Measurements from ENCODE around the gene DOCK3.
"Not testable (repeated sequence)": the region's sequence is repeated elsewhere in the genome, so short reads cannot be mapped to it uniquely, and the experiment has no call there.

Gene DOCK3

DNA sequence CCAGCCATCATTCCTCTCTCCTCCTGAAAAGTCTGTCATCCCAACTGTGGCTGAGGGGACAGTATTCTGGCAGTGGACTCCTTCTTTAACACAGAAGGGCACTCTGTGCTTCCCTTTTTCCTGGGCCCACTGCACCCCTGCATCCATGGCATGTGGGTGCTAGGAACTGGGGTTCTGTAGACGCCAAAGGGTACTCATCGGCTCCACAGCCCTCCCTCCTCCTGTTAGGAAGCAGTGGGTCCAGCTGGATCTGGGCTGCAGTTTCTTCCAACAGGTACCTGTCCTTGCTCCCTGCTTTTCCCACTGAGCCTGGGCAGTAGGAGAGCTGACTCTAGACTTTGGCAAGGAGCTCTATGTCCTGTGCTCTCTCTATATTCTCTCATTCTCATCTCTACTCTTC lies 704.0 kb downstream of the DOCK3 start:
- DNase-seq: no peak

DNA sequence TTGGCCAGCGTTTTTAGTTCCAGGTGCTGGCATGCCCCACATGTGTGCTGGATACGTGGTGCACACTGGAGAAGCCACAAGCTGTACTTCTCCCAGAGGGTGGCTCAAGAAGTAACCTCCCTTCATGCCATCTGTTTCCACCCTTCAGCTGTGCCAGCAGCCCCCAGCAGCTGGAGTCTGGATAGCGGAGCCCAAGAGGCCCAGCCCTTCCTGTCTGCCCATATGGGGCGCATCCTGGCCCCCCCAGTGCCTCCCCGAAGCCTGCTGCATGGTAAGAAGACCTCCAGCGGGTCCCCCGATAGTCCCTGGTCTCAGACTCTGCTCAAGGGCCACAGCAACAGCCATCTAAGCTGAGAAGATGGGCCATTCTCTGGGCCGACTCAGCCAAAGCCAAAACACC lies 704.6 kb downstream of the DOCK3 start:
- no peak for DNase-seq

DNA sequence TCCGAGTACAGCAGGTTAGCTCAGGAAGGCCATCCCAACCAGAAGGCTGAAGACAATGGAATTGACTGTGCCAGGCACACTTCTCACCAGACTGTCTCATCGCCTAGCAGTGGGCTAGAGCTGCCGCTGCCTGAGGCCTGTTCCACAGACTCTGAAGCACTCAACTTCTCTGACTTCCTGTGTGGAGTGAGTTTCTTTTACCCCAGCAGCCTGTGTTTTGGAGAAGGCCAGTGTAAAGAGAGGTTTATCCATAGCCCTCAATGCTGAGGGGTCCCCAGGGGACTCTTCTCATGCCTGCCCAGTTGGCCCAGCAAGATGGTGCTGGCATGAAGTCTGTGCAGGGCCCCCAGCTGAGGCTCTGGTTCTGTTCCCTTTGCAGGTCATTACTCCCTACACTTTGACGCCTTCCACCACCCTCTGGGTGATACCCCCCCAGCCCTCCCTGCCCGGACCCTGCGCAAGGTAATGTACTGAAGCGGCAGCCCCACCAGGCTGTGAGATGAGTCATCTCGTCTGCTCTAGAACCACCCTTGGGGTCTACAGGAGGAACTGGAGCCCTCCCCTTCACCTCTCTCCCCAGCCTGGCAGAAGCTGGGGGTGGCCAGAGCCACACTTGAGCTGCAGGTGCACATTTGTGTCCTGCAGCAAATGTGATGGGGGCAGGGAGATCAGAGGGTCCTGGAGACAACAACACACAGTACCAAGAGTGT lies 705.2 kb downstream of the DOCK3 start:
- no peak for DNase-seq

DNA sequence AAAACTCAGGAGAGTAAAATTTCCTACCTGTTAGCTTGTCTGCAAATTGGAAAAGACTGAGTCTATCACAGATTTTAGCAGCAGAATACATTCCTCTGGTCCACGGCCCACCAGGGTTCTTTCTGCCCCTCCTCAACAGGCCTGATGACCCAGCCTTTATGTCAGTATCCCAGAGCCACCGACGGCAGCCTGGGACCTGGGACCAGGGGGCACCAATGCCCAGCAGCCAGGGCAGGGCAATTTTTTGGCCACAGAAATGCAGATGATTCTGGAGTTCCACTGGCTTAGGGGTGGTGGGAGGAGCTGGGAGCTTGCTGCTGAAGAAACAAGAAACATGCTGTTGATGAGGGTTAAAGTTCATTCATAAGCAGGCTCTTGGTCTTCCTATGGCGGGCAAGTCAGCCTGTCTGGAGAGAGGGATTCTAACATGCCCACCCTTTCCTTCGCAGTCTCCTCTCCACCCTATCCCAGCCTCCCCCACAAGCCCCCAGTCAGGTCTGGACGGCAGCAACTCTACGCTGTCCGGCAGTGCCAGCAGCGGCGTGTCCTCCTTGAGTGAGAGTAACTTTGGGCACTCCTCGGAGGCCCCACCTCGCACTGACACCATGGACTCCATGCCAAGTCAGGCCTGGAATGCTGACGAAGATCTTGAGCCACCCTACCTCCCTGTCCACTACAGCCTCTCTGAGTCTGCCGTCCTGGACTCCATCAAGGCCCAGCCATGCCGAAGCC lies 706.0 kb downstream of the DOCK3 start:
- no peak for DNase-seq

DNA sequence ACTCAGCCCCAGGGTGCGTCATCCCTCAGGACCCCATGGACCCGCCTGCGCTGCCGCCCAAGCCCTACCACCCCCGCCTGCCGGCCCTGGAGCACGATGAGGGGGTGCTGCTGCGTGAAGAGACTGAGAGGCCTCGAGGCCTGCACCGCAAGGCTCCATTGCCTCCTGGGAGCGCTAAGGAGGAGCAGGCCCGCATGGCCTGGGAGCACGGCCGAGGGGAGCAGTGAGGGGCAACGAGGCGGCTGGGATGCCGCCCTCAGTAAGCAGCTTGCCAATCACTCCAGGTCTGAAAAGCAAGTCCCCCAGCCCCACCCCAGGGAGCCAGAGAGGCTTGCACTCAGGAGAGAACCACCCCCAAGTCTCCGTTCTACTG lies 706.6 kb downstream of the DOCK3 start:
- no peak for DNase-seq

DNA sequence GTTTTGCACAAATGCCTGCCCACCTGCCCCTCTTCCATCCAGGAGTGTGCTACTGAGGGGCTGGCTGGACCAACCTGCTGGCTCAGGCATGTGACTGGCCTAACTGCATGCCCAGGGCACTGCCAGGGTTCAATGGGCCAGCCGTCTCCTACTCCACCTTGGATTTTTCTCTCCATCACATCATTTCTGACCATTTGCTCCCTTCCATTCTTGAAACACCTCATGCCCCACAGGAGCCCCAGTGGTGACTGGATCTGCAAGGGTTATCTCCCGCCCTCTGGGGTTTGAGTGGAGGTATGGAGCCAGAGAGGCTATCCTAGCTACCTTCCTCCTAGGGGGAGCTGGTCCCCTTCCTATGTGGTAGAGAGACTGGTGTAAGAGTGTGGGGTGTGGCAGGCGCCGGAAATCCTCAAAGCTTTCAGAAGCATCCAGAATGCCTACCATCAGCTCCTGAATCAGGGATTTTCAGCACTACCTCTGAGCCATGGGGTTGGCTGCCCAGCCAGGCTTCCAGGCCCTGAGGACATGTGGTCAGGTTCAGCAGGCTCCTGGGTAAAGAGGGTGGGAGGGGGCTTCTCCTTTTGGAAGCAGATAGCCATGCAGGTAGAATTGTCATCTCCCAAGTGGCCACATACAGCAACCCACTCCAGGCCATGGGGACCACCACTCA lies 707.5 kb downstream of the DOCK3 start:
- DNase-seq: no peak

DNA sequence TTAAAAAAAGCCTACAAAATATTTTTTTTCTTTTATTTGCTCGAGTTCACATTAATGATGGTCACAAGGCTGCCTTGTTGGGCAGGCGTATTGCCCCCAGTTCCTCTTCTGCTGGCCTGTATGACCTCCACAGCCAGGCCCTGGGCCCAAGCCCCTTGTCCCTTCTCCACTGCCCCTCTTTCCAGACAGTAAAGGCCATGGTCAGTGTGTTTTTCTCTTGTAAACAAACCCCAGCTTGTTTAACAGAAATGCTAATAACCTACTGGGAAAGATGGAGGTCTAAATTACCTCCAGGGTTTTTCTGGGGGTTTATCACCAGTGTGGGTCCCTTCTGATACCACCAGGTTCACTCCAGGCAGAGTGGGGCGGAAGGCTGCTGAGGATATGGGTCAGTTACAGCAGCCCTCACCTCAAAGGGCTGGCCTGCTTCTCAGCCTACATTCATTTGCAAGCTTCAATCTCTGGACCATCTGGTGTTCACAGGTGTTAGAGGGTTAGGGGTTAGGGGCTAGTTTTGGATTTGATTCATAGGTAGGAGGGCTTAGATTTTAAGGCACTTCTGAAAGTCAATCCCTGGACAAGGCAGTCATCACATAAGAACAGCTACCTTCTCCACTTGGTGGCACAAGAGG lies 708.3 kb downstream of the DOCK3 start:
- no peak for DNase-seq

DNA sequence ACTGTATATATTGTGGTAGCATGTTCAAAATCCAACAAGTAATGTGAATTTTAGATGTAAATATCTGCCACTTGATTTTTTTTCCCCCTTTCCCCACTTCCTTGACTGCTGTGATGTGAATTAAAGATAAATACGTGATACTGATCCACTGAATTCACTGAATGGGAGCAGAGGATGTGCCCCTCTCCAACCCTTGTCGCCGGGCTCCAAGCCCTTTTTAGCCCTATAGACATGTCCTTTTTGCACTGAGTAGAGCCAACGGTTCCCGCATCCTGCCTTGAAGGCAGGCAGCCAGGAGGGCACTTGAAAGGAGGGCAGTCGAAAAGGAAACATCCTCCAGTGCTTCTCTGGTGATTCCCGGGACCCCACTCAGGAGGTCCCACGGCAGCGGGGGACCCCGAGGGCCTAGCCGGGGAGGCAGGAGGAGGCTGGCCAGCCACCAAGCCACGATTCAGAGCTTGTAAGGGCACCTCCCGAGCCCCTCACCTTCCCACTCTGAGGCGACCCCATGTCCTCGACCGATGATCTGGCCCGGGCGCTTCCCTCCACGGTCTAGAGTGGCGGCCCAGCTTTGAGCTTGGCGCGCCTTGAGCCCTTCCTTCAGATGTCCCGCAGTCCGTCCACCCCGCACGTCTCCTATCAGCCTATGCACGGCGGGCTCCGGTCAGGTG lies 709.5 kb downstream of the DOCK3 start:
- DNase-seq: peak in 2 of 3 donors; percentile 31 to 50

DNA sequence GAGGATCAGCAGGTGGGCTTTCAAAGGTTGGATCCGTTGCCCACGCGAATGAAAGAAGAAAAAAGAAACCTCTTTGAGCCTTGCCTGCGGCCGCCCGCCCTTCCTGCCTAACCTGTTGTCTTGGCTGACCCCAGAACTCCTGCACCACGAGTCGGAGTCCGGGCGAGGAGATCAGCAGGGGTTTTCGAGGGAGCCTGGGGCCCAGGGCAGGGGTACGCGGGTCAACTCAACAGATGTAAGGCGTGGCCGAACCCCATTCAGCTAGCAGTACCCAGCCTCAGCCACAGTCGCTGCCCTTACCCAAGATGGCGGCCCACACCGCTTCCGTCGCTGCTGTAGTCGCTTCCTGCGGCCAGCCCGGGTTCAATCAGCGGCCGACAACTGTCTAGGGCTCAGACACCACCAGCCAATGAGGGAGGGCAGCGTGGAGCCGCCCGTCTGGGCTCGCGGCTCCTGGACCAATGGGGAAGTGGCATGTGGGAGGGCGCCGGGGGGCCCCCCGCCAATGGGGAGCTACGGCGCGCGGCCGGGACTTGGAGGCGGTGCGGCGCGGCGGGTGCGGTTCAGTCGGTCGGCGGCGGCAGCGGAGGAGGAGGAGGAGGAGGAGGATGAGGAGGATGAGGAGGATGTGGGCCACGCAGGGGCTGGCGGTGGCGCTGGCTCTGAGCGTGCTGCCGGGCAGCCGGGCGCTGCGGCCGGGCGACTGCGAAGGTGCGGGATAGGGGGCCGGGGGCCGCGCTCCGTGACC lies 710.2 kb downstream of the DOCK3 start, which contains the start of gene MANF:
TSS of gene MANF (plus strand) at position 566 of the 748 bp plus-strand sequence. CDS start at position 618, 52 bp downstream.
- DNase-seq: peak; percentile 98

DNA sequence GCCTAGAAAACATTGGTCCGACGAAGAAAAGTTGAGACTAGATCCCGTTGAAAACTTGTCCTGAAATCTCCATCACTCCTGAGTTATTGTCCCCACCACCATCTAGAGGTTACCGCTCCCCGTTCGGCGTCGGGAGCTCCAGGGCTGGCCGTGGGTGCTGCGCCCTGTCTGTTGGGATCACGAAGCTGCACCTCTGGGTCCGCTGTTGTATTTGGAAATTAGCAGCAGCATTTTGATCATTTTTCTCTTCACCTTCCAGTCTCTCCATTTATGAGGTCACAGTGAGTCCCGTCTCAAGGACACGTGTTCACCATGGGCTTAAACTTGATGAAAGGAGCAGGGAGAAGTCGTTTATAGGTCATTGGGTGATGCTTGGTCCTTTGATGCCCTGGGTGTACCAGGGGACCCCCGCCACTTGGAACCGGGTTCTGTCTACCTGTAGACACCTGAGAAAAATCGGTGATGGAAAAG lies 710.9 kb downstream of the DOCK3 start:
- peak in 2 of 3 donors; percentile 17 to 30 for DNase-seq

DNA sequence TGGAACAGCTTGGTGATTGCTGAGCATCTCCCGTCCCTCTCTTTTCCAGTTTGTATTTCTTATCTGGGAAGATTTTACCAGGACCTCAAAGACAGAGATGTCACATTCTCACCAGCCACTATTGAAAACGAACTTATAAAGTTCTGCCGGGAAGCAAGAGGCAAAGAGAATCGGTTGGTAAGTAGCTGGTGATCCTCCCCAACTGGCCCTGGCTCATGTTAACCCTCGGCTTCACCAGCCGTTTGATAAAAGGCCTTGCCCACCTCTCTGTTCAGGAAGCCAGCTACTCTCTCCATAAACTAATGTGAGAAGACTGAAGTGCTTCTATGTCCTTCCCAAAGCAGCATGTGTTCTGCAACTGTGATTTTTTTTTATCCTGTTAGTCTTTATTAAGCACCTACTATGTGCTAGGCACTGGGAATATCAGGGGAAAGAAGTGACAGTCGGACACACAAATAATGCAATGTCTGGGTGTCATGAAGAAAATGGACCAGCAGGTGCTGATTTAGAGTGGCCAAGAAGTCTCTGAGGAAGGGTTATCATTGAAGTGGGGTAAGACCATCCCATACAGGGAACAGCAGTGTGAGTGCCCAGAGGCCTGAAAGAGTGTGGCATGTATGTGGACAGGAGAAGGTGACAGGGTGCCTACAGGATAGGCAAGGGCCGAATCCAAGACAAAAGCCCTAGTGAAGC lies 711.6 kb downstream of the DOCK3 start:
- no peak for DNase-seq

DNA sequence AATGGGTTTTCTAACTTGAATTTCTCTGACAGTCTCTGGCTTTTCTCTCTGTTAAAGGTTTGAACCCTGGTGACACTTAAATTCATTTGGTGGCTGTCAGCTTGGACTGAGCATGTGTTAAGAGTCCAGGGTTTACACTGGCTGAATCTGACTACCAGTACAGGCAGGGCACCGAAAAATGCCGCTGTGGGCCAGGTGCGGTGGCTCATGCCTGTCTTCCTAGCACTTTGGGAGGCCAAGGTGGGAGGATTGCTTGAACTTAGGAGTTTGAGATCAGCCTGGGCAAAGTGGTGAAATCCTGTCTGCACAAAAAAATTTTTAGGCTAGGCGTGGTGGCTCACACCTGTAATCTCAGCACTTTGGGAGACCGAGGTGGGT lies 712.1 kb downstream of the DOCK3 start:
- no peak for DNase-seq

DNA sequence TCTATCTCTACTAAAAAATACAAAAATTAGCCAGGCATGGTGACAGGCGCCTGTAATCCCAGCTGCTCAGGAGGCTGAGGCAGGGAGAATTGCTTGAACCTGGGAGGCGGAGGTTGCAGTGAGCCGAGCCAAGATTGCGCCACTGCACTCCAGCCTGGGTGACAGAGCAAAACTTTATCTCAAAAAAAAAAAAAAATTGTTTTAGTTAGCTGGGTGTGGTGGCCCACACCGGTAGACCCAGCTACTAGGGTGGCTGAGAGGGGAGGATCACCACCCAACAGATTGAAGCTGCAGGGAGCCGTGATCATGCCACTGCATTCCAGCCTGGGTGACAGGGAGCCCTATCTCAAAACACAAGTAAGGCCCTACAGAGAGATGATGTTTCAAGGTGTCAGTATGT lies 712.6 kb downstream of the DOCK3 start:
- DNase-seq: not testable (repeated sequence)

DNA sequence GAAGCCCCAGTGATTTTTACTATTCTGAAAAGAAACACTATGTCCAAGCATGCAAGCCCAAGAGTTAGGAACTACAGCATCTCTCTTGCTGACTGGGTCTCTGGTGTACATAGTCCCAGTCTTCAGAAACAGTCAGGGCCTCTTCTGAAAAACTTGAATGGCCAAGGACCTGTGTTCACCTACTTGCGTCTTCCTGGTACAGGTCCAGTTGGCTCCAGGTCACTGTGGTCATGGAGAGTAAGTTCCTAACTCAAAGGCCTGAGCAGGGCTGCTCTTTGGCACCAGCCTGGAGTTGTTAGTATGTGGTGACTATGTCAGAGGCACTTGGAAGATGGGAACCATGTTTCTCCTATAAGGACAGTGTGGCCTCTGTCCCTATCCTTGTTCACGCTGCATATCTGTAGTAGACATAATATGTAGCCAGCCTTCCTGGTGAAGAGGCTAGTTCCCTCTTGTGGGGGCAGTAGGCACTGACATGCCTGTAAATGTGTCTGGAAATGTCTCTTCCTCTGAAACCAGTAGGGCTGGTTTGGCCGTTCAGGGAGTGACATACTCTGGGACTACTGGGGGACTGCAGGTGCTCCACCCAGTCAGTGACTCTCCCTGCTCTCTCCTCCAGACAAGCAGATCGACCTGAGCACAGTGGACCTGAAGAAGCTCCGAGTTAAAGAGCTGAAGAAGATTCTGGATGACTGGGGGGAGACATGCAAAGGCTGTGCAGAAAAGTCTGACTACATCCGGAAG lies 713.7 kb downstream of the DOCK3 start:
- DNase-seq: peak in 2 of 3 donors; percentile 32 to 34

DNA sequence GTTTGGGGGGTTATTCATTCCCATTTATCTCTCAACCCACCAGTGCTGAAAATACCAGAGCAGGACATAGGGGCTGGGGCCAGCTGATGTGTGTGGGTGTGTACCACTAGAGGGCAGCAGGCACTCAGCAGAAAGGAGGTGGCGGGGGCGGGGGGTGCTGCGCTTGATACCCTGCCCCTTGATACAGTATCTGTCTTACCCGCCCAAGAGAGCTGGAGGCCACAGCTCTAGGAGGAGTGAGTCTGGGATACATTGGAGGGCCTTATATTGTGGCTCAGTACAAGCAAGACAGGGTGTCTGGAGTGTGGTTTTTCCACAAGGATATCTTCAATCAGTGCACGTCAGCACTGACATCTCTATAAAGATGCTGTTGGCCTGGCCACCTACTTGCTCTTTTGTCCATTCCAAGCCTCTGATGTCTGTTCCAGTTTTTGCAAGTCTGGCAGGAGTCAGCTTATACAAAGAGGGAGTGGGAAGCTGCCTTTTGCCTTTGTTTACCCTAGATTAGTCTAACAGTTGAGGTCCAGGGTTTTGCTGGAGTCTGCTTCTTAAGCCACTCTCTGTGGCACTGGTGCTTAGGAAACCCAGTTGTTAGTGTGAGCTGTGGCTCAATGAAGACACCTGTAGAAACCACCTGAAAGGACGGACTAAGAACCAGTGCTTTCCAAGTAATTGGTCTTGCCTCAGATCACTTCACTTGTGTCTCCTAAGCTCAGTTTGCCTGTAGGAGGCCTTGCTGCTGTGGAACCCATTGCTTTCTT lies 714.9 kb downstream of the DOCK3 start:
- peak; percentile 60 to 79 (median 67) for DNase-seq

DNA sequence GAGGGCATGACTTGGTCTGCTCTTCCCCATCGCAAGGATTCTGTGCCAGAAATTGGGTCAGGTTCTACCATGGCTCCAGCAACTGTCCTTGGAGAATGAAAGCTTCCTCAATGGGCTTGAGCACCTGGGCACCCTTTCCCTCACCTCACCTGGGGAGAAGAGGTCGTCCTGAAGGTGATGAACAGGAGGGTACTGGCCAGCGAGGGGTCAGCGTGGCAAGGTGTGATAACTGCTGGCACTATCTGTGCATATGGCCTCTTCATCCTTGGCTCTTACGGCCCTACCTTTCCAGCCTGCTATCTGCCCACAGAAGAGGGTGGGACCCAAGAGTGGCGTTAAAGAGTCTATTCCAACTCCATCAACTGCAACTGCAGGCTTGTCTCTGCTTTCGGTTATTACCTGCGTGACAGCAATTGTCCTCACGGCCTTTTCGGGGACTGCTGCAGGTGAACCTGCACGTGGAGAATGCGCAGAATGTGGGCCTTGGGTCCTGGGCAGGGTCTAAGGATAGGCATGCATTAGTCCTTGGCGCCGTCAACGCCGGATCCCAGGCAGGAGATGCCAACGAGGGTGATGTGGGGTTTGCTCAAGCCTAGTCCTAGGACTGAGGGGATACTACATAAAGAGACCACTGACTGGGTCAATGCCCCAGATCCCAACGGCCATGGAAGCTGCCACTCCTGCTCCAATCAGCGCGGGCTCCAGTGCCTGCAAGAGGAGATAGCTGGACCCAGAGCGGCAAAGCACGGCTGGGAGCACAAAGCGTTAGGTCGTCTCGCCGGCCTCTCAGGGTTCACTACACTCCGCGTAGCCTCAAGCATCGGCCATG lies 715.7 kb downstream of the DOCK3 start:
- no peak for DNase-seq

DNA sequence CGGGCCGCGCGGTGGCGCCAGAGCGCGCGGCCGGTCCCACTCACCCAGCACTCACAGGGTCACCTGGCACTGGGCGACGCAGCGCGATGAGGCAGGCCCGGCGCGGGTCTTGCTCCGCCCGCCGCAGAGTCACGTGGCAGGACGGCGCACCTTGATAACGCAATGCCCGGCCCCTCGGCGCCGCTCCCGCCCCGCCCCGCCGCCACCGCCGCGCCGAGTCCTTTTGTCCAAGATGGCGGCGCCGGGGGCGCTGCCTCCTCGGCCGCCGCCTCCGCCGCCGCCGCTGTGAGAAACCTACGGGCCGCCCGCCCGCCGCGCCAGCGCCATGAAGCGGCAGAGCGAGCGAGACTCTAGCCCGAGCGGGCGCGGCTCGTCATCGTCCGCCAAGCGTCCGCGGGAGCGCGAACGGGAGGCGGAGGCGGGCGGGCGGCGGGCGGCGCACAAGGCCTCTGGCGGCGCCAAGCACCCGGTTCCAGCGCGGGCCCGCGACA lies 716.4 kb downstream of the DOCK3 start, which contains the start of gene RBM15B:
TSS of gene RBM15B (plus strand) at position 211 of the 491 bp plus-strand sequence. CDS start at position 326, 115 bp downstream.
- peak; percentile 97 to 98 (median 98) for DNase-seq
